Measurements from ENCODE around the gene CSF1R. TPM values are rescaled to one million over a fixed set of nuclear protein-coding genes. Genes with fewer than 3 reads are reported as not detected.

Gene CSF1R
- total RNA-seq, 1 donor from 2014 or later: not detected

DNA sequence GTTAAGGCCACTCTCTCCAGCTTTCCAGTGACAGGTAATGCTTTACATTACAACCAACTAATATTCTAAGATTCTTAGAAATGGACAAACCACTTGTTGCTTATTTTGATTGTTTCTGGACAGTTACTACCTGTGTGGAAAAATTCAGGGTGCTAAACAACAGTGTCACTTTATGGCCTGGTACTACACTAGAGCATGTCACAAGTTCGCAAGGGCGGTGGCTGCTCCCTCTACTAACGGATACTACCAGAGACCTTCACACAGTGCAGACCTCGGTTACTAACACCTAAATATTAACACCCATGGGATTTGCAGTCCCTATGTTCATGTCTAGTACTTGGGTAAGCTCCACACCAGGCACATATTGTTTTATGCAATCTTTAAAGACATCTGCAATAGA, 72.4 kb downstream of the CSF1R start:
- Mint-ChIP-seq H3K36me3 (ENCODE audit: unreplicated experiment) (peaks cover 16% of the 10 kb centered on the region), H3K4me1 (ENCODE audit: low read depth, unreplicated experiment) (no peaks in the 10 kb centered on the region), H3K4me3 (ENCODE audit: unreplicated experiment) (no peak overlapping the region), H3K9me3 (ENCODE audit: unreplicated experiment) (no peaks in the 10 kb centered on the region), H3K27ac (ENCODE audit: unreplicated experiment) (no peak overlapping the region), H3K27me3 (ENCODE audit: unreplicated experiment) (no peaks in the 10 kb centered on the region)
- TF ChIP-seq, protein P1, sequence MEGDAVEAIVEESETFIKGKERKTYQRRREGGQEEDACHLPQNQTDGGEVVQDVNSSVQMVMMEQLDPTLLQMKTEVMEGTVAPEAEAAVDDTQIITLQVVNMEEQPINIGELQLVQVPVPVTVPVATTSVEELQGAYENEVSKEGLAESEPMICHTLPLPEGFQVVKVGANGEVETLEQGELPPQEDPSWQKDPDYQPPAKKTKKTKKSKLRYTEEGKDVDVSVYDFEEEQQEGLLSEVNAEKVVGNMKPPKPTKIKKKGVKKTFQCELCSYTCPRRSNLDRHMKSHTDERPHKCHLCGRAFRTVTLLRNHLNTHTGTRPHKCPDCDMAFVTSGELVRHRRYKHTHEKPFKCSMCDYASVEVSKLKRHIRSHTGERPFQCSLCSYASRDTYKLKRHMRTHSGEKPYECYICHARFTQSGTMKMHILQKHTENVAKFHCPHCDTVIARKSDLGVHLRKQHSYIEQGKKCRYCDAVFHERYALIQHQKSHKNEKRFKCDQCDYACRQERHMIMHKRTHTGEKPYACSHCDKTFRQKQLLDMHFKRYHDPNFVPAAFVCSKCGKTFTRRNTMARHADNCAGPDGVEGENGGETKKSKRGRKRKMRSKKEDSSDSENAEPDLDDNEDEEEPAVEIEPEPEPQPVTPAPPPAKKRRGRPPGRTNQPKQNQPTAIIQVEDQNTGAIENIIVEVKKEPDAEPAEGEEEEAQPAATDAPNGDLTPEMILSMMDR (IDR thresholded peaks at IDR 0.05; ENCODE audit: partially characterized antibody, unreplicated experiment): no peak
- DNase-seq: no peak

DNA sequence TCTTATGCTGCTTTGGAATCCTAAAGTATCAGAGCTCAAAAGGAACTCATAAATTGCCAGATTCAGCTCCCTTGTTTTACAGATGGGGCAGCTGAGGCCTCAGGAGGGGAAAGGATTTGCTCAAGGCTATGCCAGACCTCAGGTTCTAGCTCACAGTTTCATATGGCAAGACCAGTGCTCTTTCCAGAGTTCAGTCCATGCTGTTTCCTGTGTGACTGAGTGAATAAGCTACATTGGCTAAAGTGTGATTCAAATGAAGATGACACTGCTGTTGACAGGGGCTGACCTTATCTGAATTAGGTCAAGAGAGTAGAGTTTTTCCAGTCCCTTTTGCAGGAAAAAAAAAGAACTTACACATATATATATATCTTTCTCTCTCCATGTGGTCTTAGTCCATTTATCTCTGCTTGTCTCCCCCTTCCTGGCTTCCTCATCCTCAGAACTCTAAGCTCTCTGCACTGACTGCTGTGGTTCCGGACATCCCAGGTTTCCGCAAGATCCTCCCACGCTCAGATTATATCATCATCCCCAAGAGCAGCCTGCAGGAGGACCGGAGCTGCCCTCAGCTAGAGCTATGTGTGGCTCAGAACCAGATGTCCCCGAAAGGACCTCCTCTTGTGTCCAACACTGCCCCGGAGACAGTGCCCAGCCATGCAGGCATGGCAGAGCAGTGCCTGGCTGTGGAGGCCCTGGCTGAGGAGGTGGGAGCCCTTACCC, 76.5 kb downstream of the CSF1R start:
- no peaks in the 10 kb centered on the region for H3K4me1 Mint-ChIP-seq (ENCODE audit: low read depth, unreplicated experiment)
- TF ChIP-seq, protein P1 (IDR thresholded peaks at IDR 0.05; ENCODE audit: partially characterized antibody, unreplicated experiment): no peak
- peaks cover 6% of the 10 kb centered on the region for H3K36me3 Mint-ChIP-seq (ENCODE audit: unreplicated experiment)
- H3K4me3 Mint-ChIP-seq (ENCODE audit: unreplicated experiment): no peak overlapping the region
- H3K27ac Mint-ChIP-seq (ENCODE audit: unreplicated experiment): no peak overlapping the region
- no peak for DNase-seq
- H3K27me3 Mint-ChIP-seq (ENCODE audit: unreplicated experiment): no peaks in the 10 kb centered on the region
- H3K9me3 Mint-ChIP-seq (ENCODE audit: unreplicated experiment): no peaks in the 10 kb centered on the region

DNA sequence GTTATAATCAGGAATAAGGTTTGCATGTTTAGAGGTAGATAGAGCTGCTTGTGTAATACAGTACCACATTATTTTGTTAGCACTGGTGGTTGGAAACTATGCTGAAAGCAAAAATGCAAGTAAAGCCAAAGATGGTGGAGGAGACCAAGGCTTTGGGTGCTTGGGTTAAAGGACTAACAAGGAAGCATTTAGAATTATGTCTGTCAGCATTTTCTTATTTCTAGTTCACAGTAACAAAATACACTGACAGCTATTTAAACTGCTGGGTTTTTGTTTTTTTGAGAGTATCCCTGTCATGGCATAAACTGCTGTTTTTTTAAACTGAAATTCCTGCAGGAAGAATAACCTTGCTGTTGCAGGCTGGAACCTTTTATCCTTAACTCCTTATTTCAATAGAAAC, 79.3 kb downstream of the CSF1R start:
- no peak overlapping the region for H3K4me3 Mint-ChIP-seq (ENCODE audit: unreplicated experiment)

DNA sequence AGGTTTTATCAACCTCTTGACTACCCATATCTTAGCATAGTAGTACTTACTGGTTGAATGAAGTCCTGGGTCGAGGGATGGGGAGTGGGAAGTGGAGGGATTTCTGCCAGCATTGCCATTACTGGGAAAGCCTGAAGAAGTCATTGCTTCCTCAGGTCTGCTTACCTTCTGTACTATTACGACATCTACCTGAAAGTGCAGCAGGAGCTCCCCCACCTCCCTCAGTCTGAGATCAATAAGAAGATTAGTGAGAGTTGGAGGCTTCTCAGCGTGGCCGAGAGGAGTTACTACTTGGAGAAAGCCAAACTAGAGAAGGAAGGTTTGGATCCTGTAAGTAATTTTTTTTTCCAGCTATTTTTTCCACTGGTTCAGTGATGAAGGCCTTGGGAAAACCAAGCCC, 80.0 kb downstream of the CSF1R start:
- Mint-ChIP-seq H3K4me3 (ENCODE audit: unreplicated experiment) (no peak overlapping the region), H3K36me3 (ENCODE audit: unreplicated experiment) (no peaks in the 10 kb centered on the region), H3K4me1 (ENCODE audit: low read depth, unreplicated experiment) (peaks cover 3% of the 10 kb centered on the region), H3K27ac (ENCODE audit: unreplicated experiment) (no peak overlapping the region), H3K9me3 (ENCODE audit: unreplicated experiment) (no peaks in the 10 kb centered on the region), H3K27me3 (ENCODE audit: unreplicated experiment) (no peaks in the 10 kb centered on the region)
- no peak for DNase-seq
- TF ChIP-seq, protein P1 (IDR thresholded peaks at IDR 0.05; ENCODE audit: partially characterized antibody, unreplicated experiment): no peak

More for the DNA sequence above, 79.3 kb downstream of the CSF1R start:
- H3K27me3 Mint-ChIP-seq (ENCODE audit: unreplicated experiment): no peaks in the 10 kb centered on the region
- peaks cover 3% of the 10 kb centered on the region for H3K4me1 Mint-ChIP-seq (ENCODE audit: low read depth, unreplicated experiment)
- no peaks in the 10 kb centered on the region for H3K9me3 Mint-ChIP-seq (ENCODE audit: unreplicated experiment)
- TF ChIP-seq, protein P1 (IDR thresholded peaks at IDR 0.05; ENCODE audit: partially characterized antibody, unreplicated experiment): no peak
- no peaks in the 10 kb centered on the region for H3K36me3 Mint-ChIP-seq (ENCODE audit: unreplicated experiment)
- no peak overlapping the region for H3K27ac Mint-ChIP-seq (ENCODE audit: unreplicated experiment)
- DNase-seq: no peak

Other genes starting within 250 kb of the CSF1R start
- gene PDE6A, start 141.8 kb downstream of the CSF1R start, total RNA-seq (ENCODE audit: unreplicated experiment): not detected
- gene SLC26A2, start 125.8 kb downstream of the CSF1R start, total RNA-seq (ENCODE audit: unreplicated experiment): 4.7 TPM
- 3.3 TPM for gene TIGD6, start 85.9 kb downstream of the CSF1R start, total RNA-seq (ENCODE audit: unreplicated experiment)
- 48.6 TPM for gene HMGXB3, start 85.8 kb downstream of the CSF1R start, total RNA-seq (ENCODE audit: unreplicated experiment)
- gene PDGFRB, start 69.3 kb upstream of the CSF1R start, total RNA-seq (ENCODE audit: unreplicated experiment): 2.9 TPM
- gene CDX1, start 80.2 kb upstream of the CSF1R start, total RNA-seq (ENCODE audit: unreplicated experiment): not detected
- not detected for gene SLC6A7, start 103.5 kb upstream of the CSF1R start, total RNA-seq (ENCODE audit: unreplicated experiment)
- gene CAMK2A, start 203.2 kb upstream of the CSF1R start, total RNA-seq (ENCODE audit: unreplicated experiment): 1.1 TPM
- not detected for gene ARSI, start 216.4 kb upstream of the CSF1R start, total RNA-seq (ENCODE audit: unreplicated experiment)